ENCODE results near the gene RHEB. TPM values are rescaled to one million over a fixed set of nuclear protein-coding genes. Genes with fewer than 3 reads are reported as not detected.
A peak's percentile ranks its signal among the peaks of the same experiment; 100 is the strongest.

Gene RHEB
- total and polyA plus RNA-seq, 7 donors, result 98.0 to 248 (median 167) TPM

GRCh38 chr7:151489498-151489897 lies 30.2 kb downstream of the RHEB start:
- peaks cover 43% of the 10 kb centered on the region for H3K4me1 ChIP-seq
- H3K4me3 ChIP-seq, result no peak overlapping the region
- no peak for DNase-seq
- intact Hi-C loops (cut with DNase I), result no loop called here
- no peaks in the 10 kb centered on the region for H3K9me3 ChIP-seq
- no peaks in the 10 kb centered on the region for H3K27me3 ChIP-seq (ENCODE audit: insufficient read depth in 3 of 3, low read length in 2 of 3)
- peaks cover 6 to 64% of the 10 kb centered on the region in 2 donors for H3K36me3 ChIP-seq (ENCODE audit: insufficient read depth in 1 of 2, low read depth in 1 of 2)
- WGBS, 3 donors, result 43 to 67% (median 66%) methylated on average over 2 of the region's 2 CpGs
- peak overlapping the region; percentile 47 for H3K27ac ChIP-seq
- TF ChIP-seq CTCF (IDR thresholded peaks at IDR 0.05), result no peak
- ATAC-seq, result no peak

GRCh38 chr7:151488096-151488495 lies 31.6 kb downstream of the RHEB start:
- Histone ChIP-seq H3K36me3 (ENCODE audit: insufficient read depth in 1 of 2, low read depth in 1 of 2) (peaks cover 7 to 78% of the 10 kb centered on the region in 2 donors), H3K4me3 (no peak overlapping the region), H3K27ac (no peak overlapping the region), H3K9me3 (no peaks in the 10 kb centered on the region), H3K4me1 (peaks cover 41% of the 10 kb centered on the region), H3K27me3 (ENCODE audit: insufficient read depth in 3 of 3, low read length in 2 of 3) (no peaks in the 10 kb centered on the region)
- TF ChIP-seq CTCF (IDR thresholded peaks at IDR 0.05), result no peak
- DNase-seq (no peak), ATAC-seq (no peak)
- intact Hi-C loops (cut with DNase I), result no loop called here

GRCh38 chr7:151487228-151487627 lies 32.5 kb downstream of the RHEB start:
- Histone ChIP-seq H3K4me3 (no peak overlapping the region), H3K27me3 (ENCODE audit: insufficient read depth in 3 of 3, low read length in 2 of 3) (no peaks in the 10 kb centered on the region), H3K27ac (no peak overlapping the region), H3K36me3 (ENCODE audit: insufficient read depth in 1 of 2, low read depth in 1 of 2) (peaks cover 7 to 85% of the 10 kb centered on the region in 2 donors), H3K9me3 (no peaks in the 10 kb centered on the region), H3K4me1 (peaks cover 41% of the 10 kb centered on the region)
- DNase-seq (no peak), ATAC-seq (no peak)
- 75 to 98% (median 80%) methylated on average over 2 of the region's 2 CpGs for WGBS, 3 donors
- intact Hi-C loops (cut with DNase I), result no loop called here
- no peak for TF ChIP-seq CTCF (IDR thresholded peaks at IDR 0.05)

GRCh38 chr7:151486074-151486473 lies 33.6 kb downstream of the RHEB start:
- intact Hi-C loops (cut with DNase I), result no loop called here
- H3K4me3 ChIP-seq, result no peak overlapping the region
- no peak overlapping the region for H3K27ac ChIP-seq
- ATAC-seq (no peak), DNase-seq (no peak)
- H3K36me3 ChIP-seq (ENCODE audit: insufficient read depth in 1 of 2, low read depth in 1 of 2), result peaks cover 7 to 95% of the 10 kb centered on the region in 2 donors
- no peak for TF ChIP-seq CTCF (IDR thresholded peaks at IDR 0.05)
- H3K4me1 ChIP-seq, result peaks cover 42% of the 10 kb centered on the region
- WGBS, 3 donors, result 89 to 93% (median 92%) methylated on average over 3 of the region's 3 CpGs
- H3K9me3 ChIP-seq, result no peaks in the 10 kb centered on the region
- no peaks in the 10 kb centered on the region for H3K27me3 ChIP-seq (ENCODE audit: insufficient read depth in 3 of 3, low read length in 2 of 3)

GRCh38 chr7:151484971-151485707 lies 34.6 kb downstream of the RHEB start:
- H3K9me3 ChIP-seq, result no peaks in the 10 kb centered on the region
- peaks cover 5 to 89% of the 10 kb centered on the region in 2 donors for H3K36me3 ChIP-seq (ENCODE audit: insufficient read depth in 1 of 2, low read depth in 1 of 2)
- peak overlapping the region; percentile 4 for H3K27ac ChIP-seq
- intact Hi-C loops (cut with DNase I), result no loop called here
- no peak overlapping the region for H3K4me3 ChIP-seq
- no peak for TF ChIP-seq CTCF (IDR thresholded peaks at IDR 0.05)
- no peaks in the 10 kb centered on the region for H3K27me3 ChIP-seq (ENCODE audit: insufficient read depth in 3 of 3, low read length in 2 of 3)
- peaks cover 42% of the 10 kb centered on the region for H3K4me1 ChIP-seq
- DNase-seq (no peak), ATAC-seq (peak; percentile 63 to 81 (median 72))
- 76 to 79% (median 76%) methylated on average over 7 of the region's 7 CpGs for WGBS, 3 donors
